Ishikawa (cell line): ENCODE data around the gene DNAJB4.

Experiments used
- CEBPB ChIP-seq: IDR thresholded peaks from 2 replicates; pipeline ENCODE4 v1.6.1; 2012
- CREB1 ChIP-seq: IDR thresholded peaks from 2 replicates; pipeline ENCODE4 v1.6.1; 2012; ENCODE audit warnings: low read depth
- EGR1 ChIP-seq: IDR thresholded peaks from 2 replicates; pipeline ENCODE4 v1.6.1; 2012
- EP300 ChIP-seq: IDR thresholded peaks from 2 replicates; pipeline ENCODE4 v1.6.1; 2012; ENCODE audit warnings: borderline replicate concordance
- FOXM1 ChIP-seq: IDR thresholded peaks from 2 replicates; pipeline ENCODE4 v1.6.1; 2012; ENCODE audit warnings: low read depth, borderline replicate concordance
- NFIC ChIP-seq: IDR thresholded peaks from 2 replicates; pipeline ENCODE4 v1.6.1; 2012
- RAD21 ChIP-seq: IDR thresholded peaks from 2 replicates; pipeline ENCODE4 v1.6.1; 2012; ENCODE audit warnings: low read depth
- TAF1 ChIP-seq: IDR thresholded peaks from 2 replicates; pipeline ENCODE4 v1.6.1; 2012; ENCODE audit warnings: low read depth, mild to moderate bottlenecking
- TCF12 ChIP-seq: IDR thresholded peaks from 2 replicates; pipeline ENCODE4 v1.6.1; 2012; ENCODE audit warnings: low read depth
- TEAD4 ChIP-seq: IDR thresholded peaks from 2 replicates; pipeline ENCODE4 v1.6.1; 2012
- YY1 ChIP-seq: IDR thresholded peaks from 2 replicates; pipeline ENCODE4 v1.6.1; 2012; ENCODE audit warnings: low read depth
- ZBTB7A ChIP-seq: IDR thresholded peaks from 2 replicates; pipeline ENCODE4 v1.6.1; 2012; ENCODE audit warnings: low read depth
- TF ChIP-seq, protein P1 (sequence below): IDR thresholded peaks from 2 replicates; pipeline ENCODE4 v1.6.1; 2012; ENCODE audit warnings: low read depth, mild to moderate bottlenecking
- TF ChIP-seq, protein P2 (sequence below): IDR thresholded peaks from 2 replicates; pipeline ENCODE4 v1.6.1; 2012
- TF ChIP-seq, protein P3 (sequence below): IDR thresholded peaks from 2 replicates; pipeline ENCODE4 v1.6.1; 2012

Gene DNAJB4

DNA sequence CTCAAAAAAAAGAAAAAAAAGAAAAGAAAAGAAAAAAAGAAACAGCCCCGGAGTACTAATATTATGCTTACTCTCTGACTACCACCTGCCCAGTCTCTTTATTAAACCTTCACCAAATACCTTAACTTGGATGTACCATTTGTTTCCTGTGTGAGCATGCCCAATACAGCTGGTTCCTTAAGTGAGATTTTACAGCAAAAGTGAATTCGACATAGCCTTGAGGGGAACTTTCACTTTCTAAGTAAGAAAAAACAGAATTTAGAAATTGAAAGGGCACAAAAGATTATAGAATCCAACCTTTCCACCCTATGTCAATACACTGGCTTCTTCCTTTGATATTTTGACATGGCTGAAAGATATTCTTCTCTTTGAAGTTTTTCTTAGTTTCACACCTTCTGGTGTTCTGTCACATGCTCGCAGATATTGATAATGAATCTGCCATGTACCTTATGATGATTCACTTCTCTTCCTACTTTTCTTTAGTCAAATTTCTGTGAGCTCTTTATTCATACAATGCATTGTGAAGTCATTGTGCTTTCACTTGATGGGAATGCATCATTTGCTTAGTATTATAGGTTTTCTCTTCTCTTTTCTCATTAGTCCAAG lies 35.8 kb downstream of the DNAJB4 start:
- no peak for TF ChIP-seq TAF1
- TF ChIP-seq NFIC = no peak
- TF ChIP-seq, protein P1, sequence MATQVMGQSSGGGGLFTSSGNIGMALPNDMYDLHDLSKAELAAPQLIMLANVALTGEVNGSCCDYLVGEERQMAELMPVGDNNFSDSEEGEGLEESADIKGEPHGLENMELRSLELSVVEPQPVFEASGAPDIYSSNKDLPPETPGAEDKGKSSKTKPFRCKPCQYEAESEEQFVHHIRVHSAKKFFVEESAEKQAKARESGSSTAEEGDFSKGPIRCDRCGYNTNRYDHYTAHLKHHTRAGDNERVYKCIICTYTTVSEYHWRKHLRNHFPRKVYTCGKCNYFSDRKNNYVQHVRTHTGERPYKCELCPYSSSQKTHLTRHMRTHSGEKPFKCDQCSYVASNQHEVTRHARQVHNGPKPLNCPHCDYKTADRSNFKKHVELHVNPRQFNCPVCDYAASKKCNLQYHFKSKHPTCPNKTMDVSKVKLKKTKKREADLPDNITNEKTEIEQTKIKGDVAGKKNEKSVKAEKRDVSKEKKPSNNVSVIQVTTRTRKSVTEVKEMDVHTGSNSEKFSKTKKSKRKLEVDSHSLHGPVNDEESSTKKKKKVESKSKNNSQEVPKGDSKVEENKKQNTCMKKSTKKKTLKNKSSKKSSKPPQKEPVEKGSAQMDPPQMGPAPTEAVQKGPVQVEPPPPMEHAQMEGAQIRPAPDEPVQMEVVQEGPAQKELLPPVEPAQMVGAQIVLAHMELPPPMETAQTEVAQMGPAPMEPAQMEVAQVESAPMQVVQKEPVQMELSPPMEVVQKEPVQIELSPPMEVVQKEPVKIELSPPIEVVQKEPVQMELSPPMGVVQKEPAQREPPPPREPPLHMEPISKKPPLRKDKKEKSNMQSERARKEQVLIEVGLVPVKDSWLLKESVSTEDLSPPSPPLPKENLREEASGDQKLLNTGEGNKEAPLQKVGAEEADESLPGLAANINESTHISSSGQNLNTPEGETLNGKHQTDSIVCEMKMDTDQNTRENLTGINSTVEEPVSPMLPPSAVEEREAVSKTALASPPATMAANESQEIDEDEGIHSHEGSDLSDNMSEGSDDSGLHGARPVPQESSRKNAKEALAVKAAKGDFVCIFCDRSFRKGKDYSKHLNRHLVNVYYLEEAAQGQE = no peak
- TF ChIP-seq, protein P2, sequence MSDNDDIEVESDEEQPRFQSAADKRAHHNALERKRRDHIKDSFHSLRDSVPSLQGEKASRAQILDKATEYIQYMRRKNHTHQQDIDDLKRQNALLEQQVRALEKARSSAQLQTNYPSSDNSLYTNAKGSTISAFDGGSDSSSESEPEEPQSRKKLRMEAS = no peak
- no peak for TF ChIP-seq FOXM1
- no peak for TF ChIP-seq CEBPB
- no peak for TF ChIP-seq TCF12
- TF ChIP-seq ZBTB7A = no peak
- no peak for TF ChIP-seq RAD21
- no peak for TF ChIP-seq EGR1
- no peak for TF ChIP-seq YY1
- TF ChIP-seq, protein P3, sequence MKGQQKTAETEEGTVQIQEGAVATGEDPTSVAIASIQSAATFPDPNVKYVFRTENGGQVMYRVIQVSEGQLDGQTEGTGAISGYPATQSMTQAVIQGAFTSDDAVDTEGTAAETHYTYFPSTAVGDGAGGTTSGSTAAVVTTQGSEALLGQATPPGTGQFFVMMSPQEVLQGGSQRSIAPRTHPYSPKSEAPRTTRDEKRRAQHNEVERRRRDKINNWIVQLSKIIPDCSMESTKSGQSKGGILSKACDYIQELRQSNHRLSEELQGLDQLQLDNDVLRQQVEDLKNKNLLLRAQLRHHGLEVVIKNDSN = no peak
- TF ChIP-seq EP300 = no peak

DNA sequence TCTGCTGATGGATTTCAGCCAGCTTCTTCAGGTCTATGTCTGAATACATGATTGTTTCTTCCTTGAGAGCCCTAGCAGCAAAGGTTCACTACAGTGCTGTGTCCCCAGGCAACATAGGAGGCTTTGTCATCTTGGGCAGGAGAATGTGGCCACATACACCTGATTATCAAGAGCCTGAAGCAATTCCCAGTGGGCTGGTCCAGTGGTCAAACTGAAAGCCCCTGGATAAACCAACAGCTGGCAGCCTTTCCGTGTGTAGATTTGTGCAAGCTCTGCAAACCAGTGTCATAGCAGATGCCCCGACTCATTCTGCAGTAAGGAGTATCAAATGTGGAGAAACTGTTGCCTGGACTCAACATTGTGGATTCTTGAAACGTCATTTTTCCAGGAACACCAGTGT lies 38.7 kb downstream of the DNAJB4 start:
- TF ChIP-seq NFIC (no peak), CEBPB (no peak), TEAD4 (no peak), FOXM1 (no peak), RAD21 (no peak), CREB1 (no peak), YY1 (no peak), TAF1 (no peak)
- TF ChIP-seq, protein P1 = no peak
- TF ChIP-seq, protein P2 = no peak
- TF ChIP-seq, protein P3 = no peak

DNA sequence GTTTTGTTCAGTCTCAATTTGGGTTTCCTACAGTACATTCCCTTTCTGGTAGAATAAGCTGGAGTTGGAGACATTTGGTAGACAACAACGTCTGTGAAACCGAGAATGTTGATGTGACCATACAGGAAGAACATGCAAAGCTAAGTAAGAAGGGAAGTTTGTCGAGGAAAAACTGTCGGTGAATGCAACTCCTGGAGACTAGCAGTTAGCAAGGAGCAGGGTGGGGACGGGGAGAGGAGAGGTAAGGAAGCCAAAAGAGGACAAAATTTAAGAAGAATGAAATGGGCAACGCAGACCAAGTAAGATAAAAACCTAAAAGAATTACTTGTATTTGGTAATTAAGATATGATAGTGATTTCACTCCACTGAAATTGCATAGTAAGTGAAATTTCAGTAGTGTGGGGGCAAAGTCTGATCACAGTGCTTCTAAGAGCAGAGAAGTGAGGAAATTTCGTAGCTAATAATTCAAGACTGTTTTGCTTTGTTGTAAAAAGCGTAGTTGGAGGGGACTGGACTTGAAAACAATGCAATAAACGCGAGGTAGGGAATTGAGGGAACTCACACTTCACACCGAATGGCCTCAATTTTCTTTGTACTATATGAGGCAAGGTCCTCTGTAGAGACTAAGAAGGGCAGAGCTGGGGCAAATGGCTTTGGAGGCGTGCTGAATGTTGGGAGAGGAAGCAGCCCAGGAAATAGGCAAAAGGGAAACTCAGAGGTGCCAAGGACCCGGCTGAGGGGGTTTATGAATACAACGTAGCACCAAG lies 40.2 kb downstream of the DNAJB4 start:
- TF ChIP-seq TEAD4 (no peak), TAF1 (no peak), NFIC (no peak), EP300 (no peak), FOXM1 (no peak), TCF12 (no peak), ZBTB7A (no peak), CEBPB (no peak)
- TF ChIP-seq, protein P3 = no peak
- TF ChIP-seq, protein P1 = no peak

DNA sequence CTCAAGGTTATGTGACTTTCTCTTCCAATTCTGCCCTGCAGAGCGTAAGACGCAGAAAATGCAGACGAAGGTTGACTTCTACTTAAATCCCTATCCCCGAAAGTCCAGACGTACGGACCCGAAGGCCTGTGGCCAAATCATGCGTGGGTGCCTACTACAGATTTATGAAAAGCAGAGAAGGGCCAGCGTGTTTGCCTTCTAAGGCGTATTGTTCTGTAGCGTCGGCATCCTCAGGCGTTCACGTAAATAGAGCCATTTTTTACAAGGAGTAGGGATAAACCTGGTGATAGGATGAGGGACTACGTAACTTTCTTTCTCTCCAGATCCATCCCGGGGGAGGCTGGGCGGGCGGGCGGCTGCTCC lies 40.8 kb downstream of the DNAJB4 start:
- TF ChIP-seq, protein P2 = no peak
- no peak for TF ChIP-seq NFIC
- no peak for TF ChIP-seq TEAD4
- no peak for TF ChIP-seq TAF1
- TF ChIP-seq ZBTB7A = no peak
- no peak for TF ChIP-seq FOXM1
- TF ChIP-seq EP300 = no peak
- no peak for TF ChIP-seq EGR1
- no peak for TF ChIP-seq CEBPB
- TF ChIP-seq TCF12 = no peak
- TF ChIP-seq, protein P3 = no peak
- TF ChIP-seq CREB1 = no peak
- TF ChIP-seq RAD21 = no peak
